GM12878 (cell line): ENCODE data around the gene PCBP1. TPM values are rescaled to one million over a fixed set of nuclear protein-coding genes. Genes with fewer than 3 reads are reported as not detected.

Experiments used
- ATAC-seq: fragments of 200-7000 bp; cut with Tn5 transposase; 3 replicates; pipeline ENCODE4 v1.9.1; 2020; ENCODE audit warnings: mild to moderate bottlenecking, moderate library complexity
- BruUV-seq: library from RNA; stranded (reverse); fragments of 400-500 nt; replicated peaks from 2 replicates; lab custom pipeline; 2021; lab: Mats Ljungman, UMichigan
- CTCF ChIA-PET: fragments of 300-600 bp; sonication (Branson Sonifier 250); formaldehyde crosslinking; extraction: SDS; loops from one replicate; lab custom pipeline; 2021; ENCODE audit warnings: inconsistent platforms; lab: Yijun Ruan, JAX
- POLR2A ChIA-PET: fragments of 350-600 bp; formaldehyde crosslinking; extraction: SDS; loops from one replicate; lab custom pipeline; 2021; ENCODE audit warnings: inconsistent platforms; lab: Charles Lee
- RAD21 ChIA-PET: fragments of 300-600 bp; sonication (Branson Sonifier 250); formaldehyde crosslinking; loops from one replicate; lab custom pipeline; 2023; ENCODE audit warnings: antibody characterized with exemption; ENCODE audit not compliant: unreplicated experiment; lab: Charles Lee
- SMC1A ChIA-PET: fragments of 300-600 bp; sonication (Branson Sonifier 250); formaldehyde crosslinking; loops from one replicate; lab custom pipeline; 2023; ENCODE audit not compliant: unreplicated experiment, uncharacterized antibody; lab: Charles Lee
- DNase-seq: peaks from one replicate; pipeline ENCODE4 v3.0.0-alpha.2; 2011; ENCODE audit warnings: low read depth, low spot score
- FAIRE-seq: peaks from 3 replicates; lab custom pipeline; 2011; peaks lifted over from hg19 to GRCh38; lab: Jason Lieb, UNC
- H2AFZ ChIP-seq: 2 replicates; pipeline ENCODE4 v1.6.0; 2011; ENCODE audit warnings: low read depth, low read length, control low read depth; ENCODE audit not compliant: control insufficient read depth
- H3K27ac ChIP-seq: 2 replicates; pipeline ENCODE4 v1.5.1; 2011; ENCODE audit warnings: control low read depth; ENCODE audit not compliant: control insufficient read depth, insufficient read depth
- H3K27me3 ChIP-seq, 2 experiments: replicated peaks in 1 of 2; 2 replicates each; pipeline versions ENCODE4 v1.6.0 to v1.6.1; 2011; ENCODE audit warnings: low read length in 1 of 2; ENCODE audit not compliant: control insufficient read depth in 2 of 2, insufficient read depth in 2 of 2
- H3K36me3 ChIP-seq, 2 experiments: 2 replicates each; pipeline ENCODE4 v1.5.1; 2011; ENCODE audit warnings: low read length in 1 of 2; ENCODE audit not compliant: control insufficient read depth in 2 of 2, insufficient read depth in 2 of 2
- H3K4me1 ChIP-seq: 2 replicates; pipeline ENCODE4 v1.6.1; 2011; ENCODE audit warnings: mild to moderate bottlenecking, low read length, moderate library complexity, mixed read lengths; ENCODE audit not compliant: control insufficient read depth, insufficient read depth
- H3K4me2 ChIP-seq: 2 replicates; pipeline ENCODE4 v1.6.0; 2011; ENCODE audit warnings: control low read depth; ENCODE audit not compliant: control insufficient read depth, insufficient read depth
- H3K4me3 ChIP-seq: fragments of 200-600 bp; sonication (generic); 2 replicates; pipeline ENCODE4 v1.5.1; 2016
- H3K79me2 ChIP-seq: 2 replicates; pipeline ENCODE4 v1.6.0; 2011; ENCODE audit warnings: low read length; ENCODE audit not compliant: control insufficient read depth, insufficient read depth
- H3K9ac ChIP-seq: 2 replicates; pipeline ENCODE4 v1.8.0; 2011; ENCODE audit warnings: low read length, control low read depth, mixed read lengths; ENCODE audit not compliant: control insufficient read depth, insufficient read depth
- H3K9me3 ChIP-seq: replicated peaks from 3 replicates; pipeline ENCODE4 v1.5.1; 2011; ENCODE audit warnings: mild to moderate bottlenecking, low read length; ENCODE audit not compliant: control insufficient read depth, insufficient read depth
- H4K20me1 ChIP-seq: 2 replicates; pipeline ENCODE4 v1.6.0; 2011; ENCODE audit not compliant: control insufficient read depth, insufficient read depth
- ATF3 ChIP-seq: IDR thresholded peaks from 2 replicates; pipeline ENCODE4 v1.6.1; 2011; ENCODE audit warnings: low read depth, mild to moderate bottlenecking, low read length, moderate library complexity, borderline replicate concordance; ENCODE audit errors: extremely low read depth
- DPF2 ChIP-seq: fragments of 450-650 bp; IDR thresholded peaks from 2 replicates; pipeline ENCODE4 v1.6.1; 2017; ENCODE audit warnings: mild to moderate bottlenecking
- GABPA ChIP-seq: IDR thresholded peaks from 2 replicates; pipeline ENCODE4 v1.6.1; 2014; ENCODE audit warnings: antibody characterized with exemption, low read depth, mild to moderate bottlenecking, inconsistent platforms
- HSF1 ChIP-seq: fragments of 150-350 bp; IDR thresholded peaks from 2 replicates; pipeline ENCODE4 v1.6.1; 2014; ENCODE audit warnings: mild to moderate bottlenecking, low read depth, low read length
- IKZF1 ChIP-seq: fragments of 450-650 bp; conservative IDR thresholded peaks from 2 replicates; pipeline ENCODE4 v1.6.1; 2017; ENCODE audit warnings: antibody characterized with exemption, mild to moderate bottlenecking
- JUND ChIP-seq: IDR thresholded peaks from 2 replicates; pipeline ENCODE4 v1.6.1; 2012; ENCODE audit warnings: low read depth, mild to moderate bottlenecking, low read length, improper control_type of control experiment, moderate library complexity
- MEF2A ChIP-seq: IDR thresholded peaks from 2 replicates; pipeline ENCODE4 v1.6.1; 2011; ENCODE audit warnings: low read depth, mild to moderate bottlenecking, low read length, moderate library complexity; ENCODE audit not compliant: insufficient read depth
- MTA2 ChIP-seq: fragments of 450-650 bp; IDR thresholded peaks from 2 replicates; pipeline ENCODE4 v1.6.1; 2016; ENCODE audit warnings: low read depth, mild to moderate bottlenecking, moderate library complexity
- RELB ChIP-seq: fragments of 450-650 bp; IDR thresholded peaks from 2 replicates; pipeline ENCODE4 v1.6.1; 2017; ENCODE audit warnings: low read depth, mild to moderate bottlenecking, moderate library complexity
- SMAD5 ChIP-seq: IDR thresholded peaks from 2 replicates; pipeline ENCODE4 v1.6.1; 2016; ENCODE audit warnings: antibody characterized with exemption, low read depth
- TARDBP ChIP-seq: IDR thresholded peaks from 2 replicates; pipeline ENCODE4 v1.6.1; 2016; ENCODE audit warnings: borderline replicate concordance
- ZNF217 ChIP-seq: fragments of 450-650 bp; IDR thresholded peaks from 2 replicates; pipeline ENCODE4 v1.6.1; 2017; ENCODE audit warnings: antibody characterized with exemption, mild to moderate bottlenecking
- ZSCAN29 ChIP-seq: fragments of 450-650 bp; IDR thresholded peaks from 2 replicates; pipeline ENCODE4 v1.6.1; 2017; ENCODE audit warnings: mild to moderate bottlenecking, moderate library complexity
- ZZZ3 ChIP-seq: IDR thresholded peaks from 2 replicates; pipeline ENCODE4 v1.6.1; 2011; ENCODE audit warnings: low read depth; ENCODE audit not compliant: control insufficient read depth, insufficient read length
- WGBS: methylation state at CpG from one replicate; pipeline ENCODE4 v1.1.6; 2016; ENCODE audit warnings: low lambda C conversion rate; ENCODE audit not compliant: insufficient replicate concordance, insufficient coverage; ENCODE audit errors: missing lambda C conversion rate; 5-methylcytosine and 5-hydroxymethylcytosine counted together
- in situ Hi-C: fragments of 300-500 bp; cut with MboI; formaldehyde crosslinking; loops from 9 replicates; pipeline ENCODE4 v1.14.3; 2018; ENCODE audit warnings: mixed read lengths
- intact Hi-C: fragments of 100-400 bp; cut with micrococcal nuclease; formaldehyde crosslinking; loops from one replicate; pipeline ENCODE4 v1.14.2; 2022; ENCODE audit not compliant: unreplicated experiment
- polyA plus RNA-seq, 11 experiments: library from polyadenylated mRNA; depleted of rRNA in 4 of 11; unstranded in 6 of 11; stranded (reverse) in 5 of 11; fragments of >200 nt; fragmentation: Nextera tagmentation in 4 of 11; fragmentation: Illumina TruSeq in 1 of 11; extraction: Ambion mirVana in 4 of 11; extraction: Trizol in 1 of 11; gene quantifications; 1 replicate in 1 of 11; 2 replicates in 10 of 11; pipeline versions ENCODE4 v1.2.1 to v1.2.3, GENCODE V29; 2011 to 2016; ENCODE audit warnings: inconsistent platforms in 2 of 11, missing spikeins in 2 of 11, low read depth in 1 of 11
- total RNA-seq, 4 experiments: library from RNA; depleted of rRNA in 3 of 4; stranded (reverse); fragments of >200 nt in 3 of 4; fragmentation: Illumina TruSeq in 1 of 4; extraction: Trizol in 1 of 4; gene quantifications; 2 replicates each; pipeline versions ENCODE4 v1.2.1 to v1.2.3, GENCODE V29; 2013 to 2021

PCBP1 gene
- total and polyA plus RNA-seq, 10 of the 15 experiments (the other 5 are each of a cell fraction or from before 2014, with no cell fraction given) = 24.4 to 494 (median 130) TPM

- TF ChIP-seq RELB = peak; percentile 21; the same call in 1 of the 2 replicates
- no peak for TF ChIP-seq ZNF217
- no peak for TF ChIP-seq ZZZ3
- 0 out of 2 replicates have a peak, but pooled peaks have one; percentile 41 for TF ChIP-seq JUND
- TF ChIP-seq TARDBP = no peak
- peak; percentile 49; the same call in 1 of the 2 replicates for TF ChIP-seq MTA2
- TF ChIP-seq ZSCAN29 = no peak
- TF ChIP-seq IKZF1 = peak; percentile 48; the same call in 1 of the 2 replicates
These were observed 2.1 kb upstream of the PCBP1 start (continued) for GRCh38 chr2:70084973-70085710.

GRCh38 chr2:70085711-70086277 lies 1.5 kb upstream of the PCBP1 start:
- peaks cover 69% of the 10 kb centered on the region for H3K79me2 ChIP-seq
- peak overlapping the region; percentile 100 for H3K27ac ChIP-seq
- no peaks in the 10 kb centered on the region; the same call in 1 of the 3 replicates for H3K9me3 ChIP-seq
- in situ Hi-C loops (no loop called here), intact Hi-C loops (loop anchor here (1.0 to 5.0 kb wide), 7 partner anchors 23 to 217 kb away; partner anchors contain the start of genes C2orf42, FAM136A, MXD1 and TIA1)
- TSS peak; percentile 83 for BruUV-seq
- H2AFZ ChIP-seq = peak overlapping the region; percentile 68
- ChIA-PET POLR2A (interaction anchor here (0.9 to 13.4 kb wide), 10 partner anchors 9 to 172 kb away, joined by 3 to 187 read pairs (median 48); partner anchors contain the start of genes C2orf42 and MXD1), SMC1A (interaction anchor here (0.9 to 9.8 kb wide), 13 partner anchors 9 to 171 kb away, joined by 4 to 170 read pairs (median 35); partner anchors contain the start of genes C2orf42 and MXD1), RAD21 (interaction anchor here (1.2 to 10.7 kb wide), 15 partner anchors 9 to 345 kb away, joined by 4 to 181 read pairs (median 38); partner anchors contain the start of genes ANXA4, C2orf42, MXD1 and SNRPG), CTCF (interaction anchor here (0.7 to 8.6 kb wide), 11 partner anchors 9 to 173 kb away, joined by 3 to 119 read pairs (median 6); partner anchors contain the start of gene MXD1)
- no peaks in the 10 kb centered on the region for H3K27me3 ChIP-seq
- no peak for DNase-seq
- ATAC-seq = no peak
- peaks cover 5 to 17% of the 10 kb centered on the region in 2 experiments for H3K36me3 ChIP-seq
- WGBS = under 1% methylated on average over 22 of the region's 22 CpGs
- no peak for FAIRE-seq
- H3K4me2 ChIP-seq = peak overlapping the region; percentile 94
- H3K4me1 ChIP-seq = peaks cover 39% of the 10 kb centered on the region
- H4K20me1 ChIP-seq = no peaks in the 10 kb centered on the region
- H3K9ac ChIP-seq = peak overlapping the region; percentile 92
- peak overlapping the region; percentile 69 for H3K4me3 ChIP-seq
- TF ChIP-seq DPF2 (no peak), MTA2 (no peak), ATF3 (no peak), GABPA (no peak), SMAD5 (0 out of 2 replicates have a peak, but pooled peaks have one; percentile 57), MEF2A (no peak), HSF1 (0 out of 2 replicates have a peak, but pooled peaks have one; percentile 18)
